A673 (cell line): ENCODE results near the gene TIMD4. TPM values are rescaled to one million over a fixed set of nuclear protein-coding genes. Genes with fewer than 3 reads are reported as not detected.
A peak's percentile ranks its signal among the peaks of the same experiment; 100 is the strongest.

ENCODE experiments used
- BruUV-seq: library from RNA; stranded (reverse); fragments of 400-500 nt; replicated peaks from 2 replicates; lab custom pipeline; 2021; lab: Mats Ljungman, UMichigan
- CTCF ChIA-PET: fragments of 300-600 bp; sonication (Branson Sonifier 250); formaldehyde crosslinking; loops from one replicate; lab custom pipeline; 2022; ENCODE audit warnings: antibody characterized with exemption; lab: Charles Lee
- POLR2A ChIA-PET: fragments of 300-600 bp; sonication (Branson Sonifier 250); formaldehyde crosslinking; loops from one replicate; lab custom pipeline; 2022; ENCODE audit warnings: antibody characterized with exemption; ENCODE audit not compliant: low non-redundant PET; lab: Charles Lee
- DNase-seq: peaks from one replicate; pipeline ENCODE4 v3.0.0-alpha.2; 2015; ENCODE audit warnings: low spot score
- H3K27ac ChIP-seq: fragments of 200-600 bp; sonication (generic); 2 replicates; pipeline ENCODE4 v1.5.1; 2016; ENCODE audit warnings: mixed run types, low read depth, mild to moderate bottlenecking, mixed read lengths, antibody characterized with exemption, low read length; ENCODE audit not compliant: poor library complexity, severe bottlenecking
- H3K27me3 ChIP-seq: fragments of 200-600 bp; sonication (generic); replicated peaks from 2 replicates; pipeline ENCODE4 v1.6.1; 2017; ENCODE audit warnings: mixed run types, low read depth, mild to moderate bottlenecking, mixed read lengths, antibody characterized with exemption, low read length; ENCODE audit not compliant: insufficient read depth, poor library complexity
- H3K36me3 ChIP-seq: fragments of 200-600 bp; sonication (generic); 2 replicates; pipeline ENCODE4 v1.6.1; 2016; ENCODE audit warnings: mixed run types, mild to moderate bottlenecking, mixed read lengths, antibody characterized with exemption, low read length; ENCODE audit not compliant: insufficient read depth, poor library complexity, severe bottlenecking
- H3K4me1 ChIP-seq: fragments of 200-600 bp; sonication (generic); 2 replicates; pipeline ENCODE4 v1.6.1; 2017; ENCODE audit warnings: mixed run types, mild to moderate bottlenecking, mixed read lengths, antibody characterized with exemption, low read length; ENCODE audit not compliant: insufficient read depth, poor library complexity, severe bottlenecking
- H3K4me3 ChIP-seq: fragments of 200-600 bp; sonication (generic); 2 replicates; pipeline ENCODE4 v1.5.1; 2016; ENCODE audit warnings: low read depth, mixed run types, mild to moderate bottlenecking, mixed read lengths, low read length; ENCODE audit not compliant: poor library complexity, severe bottlenecking
- H3K9me3 ChIP-seq: fragments of 200-600 bp; sonication (generic); 2 replicates; pipeline ENCODE4 v1.6.1; 2016; ENCODE audit warnings: mixed run types, low read depth, mild to moderate bottlenecking, mixed read lengths, antibody characterized with exemption, low read length; ENCODE audit not compliant: poor library complexity, severe bottlenecking
- CTCF ChIP-seq: fragments of 300-800, 200-600 bp; sonication (generic); conservative IDR thresholded peaks from 2 replicates; pipeline ENCODE4 v1.5.1; 2017; ENCODE audit warnings: low read depth, mild to moderate bottlenecking, antibody characterized with exemption, low read length, moderate library complexity, mixed read lengths
- EZH2 ChIP-seq: fragments of 200-600 bp; sonication (generic); IDR thresholded peaks from 2 replicates; pipeline ENCODE4 v1.6.1; 2017; ENCODE audit warnings: borderline replicate concordance, low read depth, mild to moderate bottlenecking, mixed read lengths, antibody characterized with exemption, low read length; ENCODE audit not compliant: poor library complexity, severe bottlenecking
- intact Hi-C: fragments of 100-400 bp; cut with micrococcal nuclease; formaldehyde crosslinking; loops from one replicate; pipeline ENCODE4 v1.10.0; 2022; ENCODE audit not compliant: unreplicated experiment
- total RNA-seq: library from RNA; stranded (reverse); gene quantifications from 2 replicates; pipeline ENCODE4 v1.2.3, GENCODE V29; 2021

TIMD4 gene
- total RNA-seq, 1 experiment from 2014 or later, result not detected

- no peak overlapping the region for H3K27ac ChIP-seq
- H3K9me3 ChIP-seq, result no peaks in the 10 kb centered on the region
- H3K36me3 ChIP-seq, result no peaks in the 10 kb centered on the region
- no peak overlapping the region for H3K4me3 ChIP-seq
- CTCF ChIA-PET, result interaction anchor here (0.6 kb wide), 1 partner anchor 34 kb away, joined by 3 read pairs; no protein-coding TSS in a partner anchor
- TF ChIP-seq EZH2 (no peak), CTCF (no peak)
- intact Hi-C loops, result no loop called here
- H3K27me3 ChIP-seq, result peaks cover 8% of the 10 kb centered on the region
- POLR2A ChIA-PET, result no interaction called here
- no peaks in the 10 kb centered on the region for H3K4me1 ChIP-seq
- BruUV-seq, result no TSS peak
- peak; percentile 61 for DNase-seq
These were observed 49.2 kb downstream of the TIMD4 start for GRCh38 chr5:156913719-156914370.

- peaks cover 8% of the 10 kb centered on the region for H3K27me3 ChIP-seq
- no peaks in the 10 kb centered on the region for H3K9me3 ChIP-seq
- TF ChIP-seq EZH2, result no peak
- TF ChIP-seq CTCF, result no peak
- H3K27ac ChIP-seq, result no peak overlapping the region
- CTCF ChIA-PET, result interaction anchor here (0.6 kb wide), 1 partner anchor 34 kb away, joined by 3 read pairs; no protein-coding TSS in a partner anchor
- no peak for DNase-seq
- BruUV-seq, result no TSS peak
- no peak overlapping the region for H3K4me3 ChIP-seq
- no peaks in the 10 kb centered on the region for H3K4me1 ChIP-seq
- POLR2A ChIA-PET, result no interaction called here
- intact Hi-C loops, result no loop called here
- H3K36me3 ChIP-seq, result no peaks in the 10 kb centered on the region
These were observed 49.7 kb downstream of the TIMD4 start for GRCh38 chr5:156913355-156913718.

- no peak for DNase-seq
- intact Hi-C loops, result no loop called here
- Histone ChIP-seq H3K36me3 (no peaks in the 10 kb centered on the region), H3K27me3 (peaks cover 8% of the 10 kb centered on the region), H3K4me1 (no peaks in the 10 kb centered on the region), H3K27ac (no peak overlapping the region), H3K4me3 (no peak overlapping the region), H3K9me3 (no peaks in the 10 kb centered on the region)
- ChIA-PET CTCF (no interaction called here), POLR2A (no interaction called here)
- no TSS peak for BruUV-seq
- TF ChIP-seq CTCF (no peak), EZH2 (no peak)
These were observed 50.2 kb downstream of the TIMD4 start for GRCh38 chr5:156912869-156913268.
